OCI-LY3 (cell line): Measurements from ENCODE around the gene RIMBP3C.
"Not testable (repeated sequence)": the region's sequence is repeated elsewhere in the genome, so short reads cannot be mapped to it uniquely, and the experiment has no call there.

Experiments
- H2AFZ ChIP-seq: fragments of 200-600, 300-600 bp; shearing (Covaris generic); 2 replicates; pipeline ENCODE4 v1.6.0; 2014; ENCODE audit warnings: antibody characterized with exemption, low read depth, low read length
- H3K27ac ChIP-seq: fragments of 200-600, 300-600 bp; sonication (generic); 2 replicates; pipeline ENCODE4 v1.5.1; 2014; ENCODE audit warnings: mild to moderate bottlenecking, low read length, moderate library complexity, mixed read lengths
- H3K27me3 ChIP-seq: fragments of 200-600, 300-600 bp; sonication (generic); 2 replicates; pipeline ENCODE4 v1.6.1; 2014; ENCODE audit warnings: low read depth, low read length, mixed read lengths
- H3K36me3 ChIP-seq: fragments of 200-600, 300-600 bp; sonication (generic); replicated peaks from 2 replicates; pipeline ENCODE3; 2014; ENCODE audit warnings: low read depth, low read length, mixed read lengths
- H3K4me1 ChIP-seq: fragments of 300-600, 200-600 bp; sonication (generic); 2 replicates; pipeline ENCODE4 v1.6.1; 2014; ENCODE audit warnings: low read length, mixed read lengths
- H3K4me2 ChIP-seq: fragments of 200-600, 300-600 bp; sonication (generic); 2 replicates; pipeline ENCODE4 v1.6.1; 2014; ENCODE audit warnings: low read length, mixed read lengths
- H3K4me3 ChIP-seq: fragments of 300-600, 200-600 bp; sonication (generic); 2 replicates; pipeline ENCODE4 v1.5.1; 2014; ENCODE audit warnings: antibody characterized with exemption, mild to moderate bottlenecking, low read length, moderate library complexity
- H3K79me2 ChIP-seq: fragments of 300-600, 200-600 bp; shearing (Covaris generic); 2 replicates; pipeline ENCODE4 v1.6.1; 2014; ENCODE audit warnings: mild to moderate bottlenecking, low read length, mixed read lengths
- H3K9ac ChIP-seq: fragments of 300-600, 200-600 bp; shearing (Covaris generic); 2 replicates; pipeline ENCODE4 v1.6.0; 2014; ENCODE audit warnings: mild to moderate bottlenecking, low read length, moderate library complexity
- H3K9me3 ChIP-seq: fragments of 200-600, 300-600 bp; shearing (Covaris generic); 2 replicates; pipeline ENCODE4 v1.6.1; 2014; ENCODE audit warnings: low read length, mixed read lengths; ENCODE audit not compliant: insufficient read depth
- H4K20me1 ChIP-seq: fragments of 200-600, 300-600 bp; sonication (generic); 2 replicates; pipeline ENCODE4 v1.6.1; 2016; ENCODE audit warnings: low read length, mixed read lengths; ENCODE audit not compliant: insufficient read depth

The RIMBP3C gene

GRCh38 chr22:21512022-21512421, 39.2 kb downstream of the RIMBP3C start:
- not testable (repeated sequence) for H3K4me1 ChIP-seq, H2AFZ ChIP-seq, H3K79me2 ChIP-seq, H3K36me3 ChIP-seq, H3K27ac ChIP-seq, H3K9me3 ChIP-seq, H4K20me1 ChIP-seq, H3K9ac ChIP-seq, H3K4me2 ChIP-seq, H3K4me3 ChIP-seq, H3K27me3 ChIP-seq

GRCh38 chr22:21510397-21510796, 40.9 kb downstream of the RIMBP3C start:
- not testable (repeated sequence) for H3K4me1 ChIP-seq, H3K27me3 ChIP-seq, H3K36me3 ChIP-seq, H3K4me2 ChIP-seq, H2AFZ ChIP-seq, H3K4me3 ChIP-seq, H3K9ac ChIP-seq, H4K20me1 ChIP-seq, H3K9me3 ChIP-seq, H3K79me2 ChIP-seq, H3K27ac ChIP-seq

- H3K4me2 ChIP-seq, H3K36me3 ChIP-seq, H3K27me3 ChIP-seq, H3K4me3 ChIP-seq, H4K20me1 ChIP-seq, H3K9ac ChIP-seq, H3K9me3 ChIP-seq, H3K79me2 ChIP-seq, H3K27ac ChIP-seq, H3K4me1 ChIP-seq, H2AFZ ChIP-seq: not testable (repeated sequence)
Measured at GRCh38 chr22:21499623-21500506, 51.4 kb downstream of the RIMBP3C start.

GRCh38 chr22:21498489-21498888, 52.8 kb downstream of the RIMBP3C start:
- H3K4me3 ChIP-seq, H3K4me2 ChIP-seq, H3K9me3 ChIP-seq, H3K27me3 ChIP-seq, H2AFZ ChIP-seq, H3K4me1 ChIP-seq, H4K20me1 ChIP-seq, H3K36me3 ChIP-seq, H3K9ac ChIP-seq, H3K27ac ChIP-seq, H3K79me2 ChIP-seq: not testable (repeated sequence)

- H3K4me2 ChIP-seq: not testable (repeated sequence)
Measured at GRCh38 chr22:21497984-21498383, 53.3 kb downstream of the RIMBP3C start.

More at GRCh38 chr22:21497984-21498383, 53.3 kb downstream of the RIMBP3C start:
- H3K27ac ChIP-seq, H4K20me1 ChIP-seq, H3K4me3 ChIP-seq, H3K4me1 ChIP-seq, H3K9ac ChIP-seq, H3K9me3 ChIP-seq, H2AFZ ChIP-seq, H3K36me3 ChIP-seq, H3K79me2 ChIP-seq, H3K27me3 ChIP-seq: not testable (repeated sequence)
